Measurements from ENCODE around the gene DSCAM. TPM values are rescaled to one million over a fixed set of nuclear protein-coding genes. Genes with fewer than 3 reads are reported as not detected.

The DSCAM gene
- total and polyA plus RNA-seq, 4 donors, result 0.02 to 0.25 (median 0.09) TPM

GRCh38 chr21:40466893-40467483 is 380.0 kb downstream of the DSCAM start:
- Histone ChIP-seq H3K27me3 (ENCODE audit: control insufficient read depth in 3 of 3, insufficient read depth in 3 of 3, low read length in 2 of 3) (no peaks in the 10 kb centered on the region), H3K9ac (ENCODE audit: insufficient read depth in 1 of 2, low read length in 2 of 2) (no peak overlapping the region), H3K27ac (ENCODE audit: low read depth in 1 of 2, low read length in 1 of 2) (no peak overlapping the region), H3K4me3 (no peak overlapping the region), H3K9me3 (ENCODE audit: control insufficient read depth in 4 of 4, insufficient read depth in 3 of 4, low read length in 3 of 4) (no peaks in the 10 kb centered on the region), H3K4me1 (ENCODE audit: control insufficient read depth in 5 of 5, insufficient read depth in 5 of 5, low read length in 5 of 5) (no peaks in the 10 kb centered on the region), H3K36me3 (ENCODE audit: control insufficient read depth in 4 of 4, insufficient read depth in 4 of 4, low read length in 4 of 4) (no peaks in the 10 kb centered on the region)
- 88% methylated on average over 1 of the region's 1 CpG for WGBS, 2 donors
- peak; percentile 29 for TF ChIP-seq CTCF (IDR thresholded peaks at IDR 0.05; ENCODE audit: control extremely low read depth, extremely low read depth)
- ATAC-seq (ENCODE audit: insufficient read depth, low FRiP score) (no peak), DNase-seq (peak in 2 of 3 donors; percentile 52 to 67)

GRCh38 chr21:40465382-40465781 is 381.6 kb downstream of the DSCAM start:
- WGBS, 2 donors, result 95 to 97% methylated on average over 7 of the region's 7 CpGs
- H3K27ac ChIP-seq (ENCODE audit: low read depth in 1 of 2, low read length in 1 of 2), result no peak overlapping the region
- no peak for ATAC-seq (ENCODE audit: insufficient read depth, low FRiP score)
- H3K4me3 ChIP-seq, result no peak overlapping the region
- H3K36me3 ChIP-seq (ENCODE audit: control insufficient read depth in 4 of 4, insufficient read depth in 4 of 4, low read length in 4 of 4), result no peaks in the 10 kb centered on the region
- DNase-seq, result no peak
- no peaks in the 10 kb centered on the region for H3K9me3 ChIP-seq (ENCODE audit: control insufficient read depth in 4 of 4, insufficient read depth in 3 of 4, low read length in 3 of 4)
- H3K9ac ChIP-seq (ENCODE audit: insufficient read depth in 1 of 2, low read length in 2 of 2), result no peak overlapping the region
- H3K27me3 ChIP-seq (ENCODE audit: control insufficient read depth in 3 of 3, insufficient read depth in 3 of 3, low read length in 2 of 3), result no peaks in the 10 kb centered on the region
- no peak for TF ChIP-seq CTCF (IDR thresholded peaks at IDR 0.05; ENCODE audit: control extremely low read depth, extremely low read depth)
- no peaks in the 10 kb centered on the region for H3K4me1 ChIP-seq (ENCODE audit: control insufficient read depth in 5 of 5, insufficient read depth in 5 of 5, low read length in 5 of 5)

GRCh38 chr21:40463176-40463575 is 383.8 kb downstream of the DSCAM start:
- H3K4me3 ChIP-seq, result no peak overlapping the region
- no peaks in the 10 kb centered on the region for H3K4me1 ChIP-seq (ENCODE audit: control insufficient read depth in 5 of 5, insufficient read depth in 5 of 5, low read length in 5 of 5)
- no peaks in the 10 kb centered on the region for H3K36me3 ChIP-seq (ENCODE audit: control insufficient read depth in 4 of 4, insufficient read depth in 4 of 4, low read length in 4 of 4)
- no peaks in the 10 kb centered on the region for H3K27me3 ChIP-seq (ENCODE audit: control insufficient read depth in 3 of 3, insufficient read depth in 3 of 3, low read length in 2 of 3)
- TF ChIP-seq CTCF (IDR thresholded peaks at IDR 0.05; ENCODE audit: control extremely low read depth, extremely low read depth), result no peak
- 94 to 97% methylated on average over 2 of the region's 2 CpGs for WGBS, 2 donors
- H3K27ac ChIP-seq (ENCODE audit: low read depth in 1 of 2, low read length in 1 of 2), result no peak overlapping the region
- ATAC-seq (ENCODE audit: insufficient read depth, low FRiP score), result no peak
- no peak for DNase-seq
- no peaks in the 10 kb centered on the region for H3K9me3 ChIP-seq (ENCODE audit: control insufficient read depth in 4 of 4, insufficient read depth in 3 of 4, low read length in 3 of 4)
- H3K9ac ChIP-seq (ENCODE audit: insufficient read depth in 1 of 2, low read length in 2 of 2), result no peak overlapping the region

- 70 to 78% methylated on average over 1 of the region's 1 CpG for WGBS, 2 donors
- DNase-seq (no peak), ATAC-seq (ENCODE audit: insufficient read depth, low FRiP score) (no peak)
- Histone ChIP-seq H3K4me3 (no peak overlapping the region), H3K27ac (ENCODE audit: low read depth in 1 of 2, low read length in 1 of 2) (no peak overlapping the region), H3K9ac (ENCODE audit: insufficient read depth in 1 of 2, low read length in 2 of 2) (no peak overlapping the region), H3K36me3 (ENCODE audit: control insufficient read depth in 4 of 4, insufficient read depth in 4 of 4, low read length in 4 of 4) (no peaks in the 10 kb centered on the region), H3K9me3 (ENCODE audit: control insufficient read depth in 4 of 4, insufficient read depth in 3 of 4, low read length in 3 of 4) (no peaks in the 10 kb centered on the region), H3K27me3 (ENCODE audit: control insufficient read depth in 3 of 3, insufficient read depth in 3 of 3, low read length in 2 of 3) (no peaks in the 10 kb centered on the region), H3K4me1 (ENCODE audit: control insufficient read depth in 5 of 5, insufficient read depth in 5 of 5, low read length in 5 of 5) (no peaks in the 10 kb centered on the region)
- TF ChIP-seq CTCF (IDR thresholded peaks at IDR 0.05; ENCODE audit: control extremely low read depth, extremely low read depth), result no peak
Measured at GRCh38 chr21:40461008-40461407, 385.9 kb downstream of the DSCAM start.

All from lung (tissue), 12 donors.